22Rv1 (cell line): ENCODE data around the gene IL2RA.

Experiments used
- H3K27ac ChIP-seq: fragments of 450-650 bp; 2 replicates; pipeline ENCODE4 v1.5.1; 2017
- CTCF ChIP-seq: fragments of 450-650 bp; IDR thresholded peaks from 2 replicates; pipeline ENCODE4 v1.5.1; 2017; ENCODE audit warnings: mild to moderate bottlenecking
- ZFX ChIP-seq: fragments of 450-650 bp; IDR thresholded peaks from 2 replicates; pipeline ENCODE4 v1.6.1; 2017; ENCODE audit warnings: antibody characterized with exemption, borderline replicate concordance

IL2RA gene

DNA sequence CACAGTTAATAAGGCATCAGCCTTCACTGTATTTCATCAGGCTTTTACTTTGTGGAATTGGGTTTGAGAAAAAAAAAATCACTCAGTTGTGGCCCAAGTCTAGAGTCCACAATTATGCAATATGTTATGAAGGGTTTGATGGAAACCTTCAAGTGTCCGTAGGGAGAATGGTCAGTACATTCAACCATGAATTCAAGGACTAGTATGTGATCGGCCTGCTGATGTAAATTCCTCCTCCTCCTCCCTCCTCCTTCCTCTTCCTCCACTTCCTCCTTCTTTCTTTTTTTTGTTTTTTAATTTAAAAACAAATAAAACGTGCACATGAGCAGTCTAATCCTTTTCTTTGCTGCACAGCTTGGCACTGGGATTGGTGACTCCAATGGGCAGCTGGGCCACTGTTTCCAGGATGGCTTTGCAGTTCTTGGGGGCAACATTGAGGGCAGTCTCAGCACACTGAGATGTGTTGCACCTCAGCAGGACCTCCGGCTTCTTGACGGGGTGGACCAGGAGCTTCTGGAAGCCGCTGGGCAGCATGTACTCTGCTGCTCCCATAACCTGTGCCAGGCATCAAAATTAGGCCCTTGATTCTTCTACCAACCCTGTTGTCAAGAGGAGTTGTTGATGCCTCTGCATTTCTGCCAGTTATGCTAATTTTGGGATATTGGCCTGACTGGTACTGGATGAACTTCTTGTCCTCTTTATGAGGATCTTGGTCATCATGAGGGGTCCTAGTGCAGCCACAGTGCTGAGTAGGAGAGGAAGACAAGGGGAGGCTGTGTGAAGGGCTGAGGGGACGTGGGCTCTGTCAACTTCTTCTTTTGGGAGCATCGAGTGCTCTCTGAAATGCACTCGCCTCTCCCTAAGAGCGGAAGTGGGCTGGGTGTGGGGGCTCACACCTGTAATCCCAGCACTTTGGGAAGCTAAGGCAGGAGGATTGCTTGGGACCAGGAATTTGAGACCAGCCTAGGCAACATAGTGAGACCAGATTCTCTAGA, 9.3 kb upstream of the IL2RA start:
- H3K27ac ChIP-seq: no peak overlapping the region
- TF ChIP-seq CTCF (no peak), ZFX (no peak)

GRCh38 chr10:6070660-6071059, 8.5 kb upstream of the IL2RA start:
- no peak overlapping the region for H3K27ac ChIP-seq
- TF ChIP-seq ZFX: no peak
- no peak for TF ChIP-seq CTCF

DNA sequence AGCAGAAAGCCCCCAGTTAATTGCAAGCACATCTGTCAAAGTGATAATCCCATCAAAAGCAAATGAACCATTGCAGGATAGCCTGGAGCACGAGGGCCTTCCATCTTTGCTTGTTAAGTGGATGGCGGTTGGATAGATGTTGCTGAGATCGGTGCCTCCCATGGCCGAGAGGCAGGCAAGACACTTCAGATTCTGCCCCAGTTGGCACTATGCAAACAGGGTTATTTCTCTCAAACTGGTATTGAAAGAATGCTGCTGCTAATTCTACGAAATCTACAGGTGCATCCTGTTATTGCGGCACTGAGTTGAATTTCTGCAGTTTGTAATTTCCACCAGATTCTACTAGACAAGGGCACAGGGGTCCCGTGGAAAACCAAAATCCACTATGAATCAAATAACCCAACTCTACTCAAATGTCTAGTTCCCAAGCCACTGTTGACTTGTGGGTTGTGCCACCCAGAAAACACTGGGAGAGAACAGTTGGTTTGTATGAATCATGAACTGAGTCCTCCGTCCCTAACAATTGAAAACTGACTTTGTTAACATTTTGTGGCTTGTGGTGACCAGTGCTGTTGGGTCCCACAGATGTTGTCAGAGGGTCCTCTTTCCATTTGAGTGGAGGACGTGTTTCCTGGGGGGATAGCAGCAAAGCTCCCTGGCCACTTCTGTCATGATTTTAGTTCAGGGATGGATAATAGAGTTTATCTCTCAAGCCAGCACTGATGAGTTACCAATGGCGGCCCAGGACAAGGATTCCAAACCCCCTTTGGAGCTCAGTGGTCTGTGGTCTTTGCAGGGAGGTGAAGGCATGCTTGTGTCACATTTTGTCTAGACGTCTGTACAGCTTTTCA, 7.1 kb upstream of the IL2RA start:
- H3K27ac ChIP-seq: no peak overlapping the region
- TF ChIP-seq CTCF: no peak
- TF ChIP-seq ZFX: no peak

DNA sequence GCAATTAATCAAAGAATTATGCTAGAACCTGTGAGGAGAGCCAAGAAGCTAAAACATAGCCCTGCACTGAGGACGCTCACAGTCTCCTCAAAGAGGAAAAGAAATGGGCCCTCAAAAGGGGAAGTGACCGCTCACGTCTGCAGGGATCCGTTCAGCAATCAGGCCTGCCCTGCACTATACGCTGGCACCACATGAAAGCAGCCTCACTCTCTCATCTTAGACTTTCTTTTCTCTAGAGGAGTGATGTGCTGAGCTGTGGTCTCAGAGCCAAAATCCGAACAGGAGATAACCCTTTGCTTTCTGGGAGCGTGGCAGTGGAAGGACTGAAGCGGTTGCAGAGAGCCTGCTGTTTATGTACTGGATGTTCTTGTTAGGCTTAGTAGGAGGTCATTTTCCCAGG, 6.3 kb upstream of the IL2RA start:
- H3K27ac ChIP-seq: no peak overlapping the region
- TF ChIP-seq CTCF: no peak
- no peak for TF ChIP-seq ZFX

DNA sequence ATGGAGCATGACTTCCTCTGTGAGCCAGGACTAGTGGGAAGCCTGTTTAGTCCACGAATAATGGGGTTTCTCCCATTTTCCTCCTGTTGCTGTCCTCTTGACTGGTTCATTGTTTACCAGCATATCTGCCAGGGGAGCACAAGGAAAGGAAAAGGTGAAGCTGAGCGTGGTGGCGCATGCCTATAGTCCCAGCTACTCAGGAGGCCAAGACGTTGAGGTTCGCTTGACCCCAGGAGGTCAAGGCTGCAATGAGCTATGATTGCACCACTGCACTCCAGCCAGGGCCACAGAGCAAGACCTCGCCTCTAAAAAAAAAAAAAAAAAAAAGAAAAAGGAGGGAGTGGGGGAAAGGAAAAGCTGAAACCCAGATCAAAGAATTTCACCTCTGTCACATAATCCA, 5.8 kb upstream of the IL2RA start:
- no peak overlapping the region for H3K27ac ChIP-seq
- TF ChIP-seq ZFX: no peak
- TF ChIP-seq CTCF: no peak

- no peak overlapping the region for H3K27ac ChIP-seq
Measured at GRCh38 chr10:6067457-6067856, 5.3 kb upstream of the IL2RA start.

More at GRCh38 chr10:6067457-6067856, 5.3 kb upstream of the IL2RA start:
- TF ChIP-seq ZFX: no peak
- no peak for TF ChIP-seq CTCF
